AG04449 (cell line): ENCODE results near the gene FANCF.
A peak's percentile ranks its signal among the peaks of the same experiment; 100 is the strongest.
"Not testable (repeated sequence)": the region's sequence is repeated elsewhere in the genome, so short reads cannot be mapped to it uniquely, and the experiment has no call there.

ENCODE experiments used
- CTCF ChIA-PET: fragments of 350-600 bp; formaldehyde crosslinking; extraction: SDS; loops from one replicate; lab custom pipeline; 2021; ENCODE audit warnings: antibody characterized with exemption; lab: Yijun Ruan, JAX
- POLR2A ChIA-PET: fragments of 400-600, 350-600 bp; formaldehyde crosslinking; extraction: SDS; loops from one replicate; lab custom pipeline; 2020; ENCODE audit warnings: antibody characterized with exemption, inconsistent platforms; lab: Yijun Ruan, JAX
- DNase-seq: peaks from one replicate; pipeline ENCODE4 v3.0.0-alpha.2; 2010; ENCODE audit warnings: low read depth, low spot score
- H3K4me3 ChIP-seq: 2 replicates; pipeline ENCODE4 v1.5.1; 2011; ENCODE audit warnings: low read depth, mild to moderate bottlenecking, control low read depth, low read length
- CTCF ChIP-seq: IDR thresholded peaks from one replicate; pipeline ENCODE4 v1.5.1; 2011; ENCODE audit warnings: mild to moderate bottlenecking, moderate library complexity, low read length, control low read depth, inconsistent platforms; ENCODE audit not compliant: insufficient read depth; ENCODE audit errors: missing control alignments

FANCF gene

DNA sequence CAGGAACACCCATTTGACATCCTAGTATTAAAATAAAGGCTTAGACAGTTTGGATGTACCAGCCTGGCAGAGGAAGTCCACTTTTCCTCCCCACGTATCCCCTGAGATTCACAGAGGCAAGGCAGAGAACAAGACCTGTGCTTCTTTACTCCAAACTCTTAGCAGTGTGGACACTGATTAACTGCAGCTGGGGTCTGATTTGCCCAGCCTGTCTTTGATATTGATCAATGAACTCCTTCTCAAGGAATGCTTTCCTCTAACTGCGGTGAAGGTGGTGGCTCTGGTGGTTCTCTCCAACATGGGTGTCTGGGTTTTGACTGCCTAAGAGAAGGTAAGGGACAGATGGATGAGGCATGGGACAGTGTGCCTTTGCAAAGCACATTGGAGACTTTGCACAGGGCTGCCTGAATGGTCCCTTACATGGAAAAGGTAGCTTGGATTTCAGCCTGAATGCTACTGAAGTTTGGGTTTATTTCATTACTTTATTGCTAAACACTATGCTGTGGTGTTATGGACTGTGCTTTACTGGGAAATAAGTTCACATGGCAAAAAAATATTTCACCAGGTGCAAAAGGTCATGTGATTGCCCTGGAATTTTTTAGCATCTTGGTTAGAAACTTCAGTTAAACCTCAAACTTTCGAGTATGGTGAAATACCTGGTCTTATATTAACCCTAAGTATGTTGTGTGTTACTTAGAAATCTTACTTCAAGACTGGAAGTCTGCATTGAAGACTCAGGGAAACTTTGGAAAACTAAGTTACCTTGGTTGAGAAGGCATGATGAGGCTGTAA lies 42.6 kb upstream of the FANCF start:
- no peak for TF ChIP-seq CTCF
- DNase-seq, result no peak
- CTCF ChIA-PET, result no interaction called here
- POLR2A ChIA-PET, result no interaction called here
- no peak overlapping the region for H3K4me3 ChIP-seq

DNA sequence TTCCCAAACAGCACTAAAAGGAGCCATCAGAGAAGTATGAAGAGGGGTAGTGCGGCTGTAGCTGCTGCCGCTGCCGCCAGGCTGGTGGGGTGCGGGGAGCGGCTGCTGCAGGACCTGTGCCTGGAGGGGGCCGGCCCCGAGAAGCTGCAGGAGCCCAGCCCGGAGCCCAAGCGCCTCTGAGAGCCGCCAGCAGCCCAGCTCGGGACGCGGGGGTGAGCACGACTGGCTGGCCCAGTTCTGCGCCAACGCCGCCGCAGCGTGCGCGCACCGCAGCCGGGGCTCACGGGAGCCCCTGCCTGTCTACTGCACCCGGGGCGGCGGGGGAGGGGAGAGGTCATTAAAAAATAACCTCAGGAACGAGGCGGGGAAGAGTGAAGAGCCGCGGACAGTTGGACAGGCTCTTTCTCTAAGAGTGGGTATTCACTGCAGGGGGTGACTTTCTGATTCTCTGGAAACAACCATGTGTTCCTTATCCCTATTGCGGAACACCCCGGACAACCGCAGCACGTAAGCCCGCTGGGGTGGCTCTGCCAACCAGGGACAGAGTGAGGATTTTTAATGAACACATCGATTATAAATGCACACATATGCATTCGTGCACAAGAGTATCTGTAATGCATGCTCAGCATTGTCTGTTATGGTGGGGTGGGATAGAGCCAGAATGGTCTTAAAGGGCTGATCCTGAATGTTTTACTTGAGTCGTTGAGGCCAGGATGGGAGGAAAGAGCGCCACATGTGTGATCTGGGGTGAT lies 41.2 kb upstream of the FANCF start:
- no peak for TF ChIP-seq CTCF
- ChIA-PET POLR2A (no interaction called here), CTCF (interaction anchor here (1.1 kb wide), 1 partner anchor 42 kb away, joined by 3 read pairs; no protein-coding TSS in a partner anchor)
- DNase-seq, result no peak
- H3K4me3 ChIP-seq, result peak overlapping the region; percentile 21

GRCh38 chr11:22666325-22666687 lies 40.7 kb upstream of the FANCF start, which contains the start of gene GAS2:
TSS of gene GAS2 (plus strand) at chr11:22666611. CDS start at chr11:22674870, 8,259 bp downstream.
- no peak for DNase-seq
- H3K4me3 ChIP-seq, result peak within 1 kb of the TSS; percentile 21
- ChIA-PET POLR2A (no interaction called here), CTCF (interaction anchor here (1.1 kb wide), 1 partner anchor 42 kb away, joined by 3 read pairs; no protein-coding TSS in a partner anchor)
- TF ChIP-seq CTCF, result no peak

GRCh38 chr11:22659783-22660182 lies 34.2 kb upstream of the FANCF start:
- ChIA-PET CTCF (no interaction called here), POLR2A (no interaction called here)
- TF ChIP-seq CTCF, result no peak
- no peak for DNase-seq
- H3K4me3 ChIP-seq, result no peak overlapping the region

- CTCF ChIA-PET, result interaction anchor here (1.1 kb wide), 1 partner anchor 33 kb away, joined by 3 read pairs; no protein-coding TSS in a partner anchor
- H3K4me3 ChIP-seq, result no peak overlapping the region
- no peak for TF ChIP-seq CTCF
- POLR2A ChIA-PET, result no interaction called here
- no peak for DNase-seq
Observed at GRCh38 chr11:22657101-22657694, 31.6 kb upstream of the FANCF start.

DNA sequence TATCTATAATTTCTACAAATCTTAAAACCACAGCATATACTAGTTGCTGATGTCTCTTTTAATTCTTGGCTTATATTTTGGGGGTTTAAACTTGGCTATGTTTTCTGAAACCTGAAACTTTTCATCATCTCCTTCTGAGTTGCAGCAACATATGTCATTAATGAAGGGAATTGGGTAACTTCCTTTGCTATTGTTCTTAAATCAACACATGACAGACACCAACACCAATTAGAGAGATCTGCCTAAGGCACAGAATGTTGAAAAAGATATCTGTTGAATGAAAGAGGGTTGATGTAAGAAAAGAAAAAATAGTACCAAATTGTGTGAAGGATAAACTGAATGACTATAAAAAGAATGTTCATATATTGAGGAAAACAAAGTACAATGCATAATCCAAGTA lies 30.5 kb upstream of the FANCF start:
- no peak overlapping the region for H3K4me3 ChIP-seq
- DNase-seq, result no peak
- POLR2A ChIA-PET, result no interaction called here
- CTCF ChIA-PET, result no interaction called here
- TF ChIP-seq CTCF, result no peak

DNA sequence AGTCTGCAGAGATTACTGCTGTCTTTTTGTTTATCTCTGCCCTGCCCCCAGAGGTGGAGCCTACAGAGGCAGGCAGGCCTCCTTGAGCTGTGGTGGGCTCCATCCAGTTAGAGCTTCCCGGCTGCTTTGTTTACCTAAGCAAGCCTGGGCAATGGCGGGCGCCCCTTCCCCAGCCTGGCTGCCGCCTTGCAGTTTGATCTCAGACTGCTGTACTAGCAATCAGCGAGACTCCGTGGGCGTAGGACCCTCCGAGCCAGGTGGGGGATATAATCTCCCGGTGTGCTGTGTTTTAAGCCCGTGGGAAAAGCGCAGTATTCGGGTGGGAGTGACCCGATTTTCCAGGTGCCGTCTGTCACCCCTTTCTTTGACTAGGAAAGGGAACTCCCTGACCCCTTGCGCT lies 26.7 kb upstream of the FANCF start:
- POLR2A ChIA-PET, CTCF ChIA-PET, DNase-seq, H3K4me3 ChIP-seq: not testable (repeated sequence)
